ENCODE measurements around the gene ALX4.

ALX4 gene

GRCh38 chr11:44288133-44288526 lies 21.8 kb downstream of the ALX4 start:
- DNase-seq, result no peak

- DNase-seq, result no peak
Measured at GRCh38 chr11:44286911-44287310, 23.0 kb downstream of the ALX4 start.

DNA sequence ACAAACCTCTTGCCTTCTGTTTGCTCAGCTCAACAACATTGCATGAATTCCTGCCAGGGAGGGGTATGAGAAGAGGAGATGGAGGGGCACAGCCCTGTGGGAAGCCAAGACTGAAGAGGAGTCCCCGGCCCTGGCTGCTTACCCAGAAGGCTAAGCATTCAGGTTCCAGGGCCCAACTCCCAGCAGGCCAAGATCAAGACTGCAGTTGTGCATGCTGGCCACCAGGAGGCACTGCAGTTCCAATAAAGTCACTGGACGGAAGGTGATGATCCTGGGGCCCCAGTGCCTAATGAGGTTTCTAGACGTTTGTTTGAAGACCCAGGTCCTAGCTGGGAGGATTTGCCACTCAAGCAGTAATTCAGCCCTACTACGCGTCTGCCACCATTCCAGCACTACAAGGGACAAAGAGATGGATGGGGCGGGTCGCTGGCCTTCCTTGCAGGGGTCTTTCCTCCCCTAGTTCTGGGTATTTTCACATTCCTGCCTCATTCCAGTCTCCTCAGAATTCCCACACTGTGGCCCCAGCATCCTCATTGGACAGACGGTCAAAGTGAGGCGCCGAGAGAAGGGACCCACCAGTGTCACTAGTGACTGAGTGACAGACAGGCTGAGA lies 23.6 kb downstream of the ALX4 start:
- peak; percentile 49 for DNase-seq

GRCh38 chr11:44285756-44286155 lies 24.2 kb downstream of the ALX4 start:
- DNase-seq, result no peak

DNA sequence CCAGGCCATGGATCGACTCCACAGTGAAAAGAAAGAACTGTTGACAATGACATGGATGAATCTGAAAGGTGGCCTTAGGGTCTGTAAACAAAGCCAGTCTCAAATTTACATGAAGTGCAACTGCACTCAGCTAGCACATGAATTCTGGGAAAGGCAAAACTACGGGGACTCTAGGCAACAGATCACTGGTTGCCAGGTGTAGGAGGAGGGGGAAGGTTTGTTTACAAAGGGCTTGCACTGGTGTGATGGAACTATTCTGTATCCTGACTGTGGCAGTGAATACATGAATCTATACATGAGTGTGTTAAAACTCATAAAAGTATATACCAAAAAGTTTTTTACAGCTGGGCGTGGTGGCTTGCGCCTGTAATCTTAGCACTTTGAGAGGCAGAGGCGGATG lies 27.3 kb downstream of the ALX4 start:
- DNase-seq, result no peak

- DNase-seq, result no peak
Measured at GRCh38 chr11:44281151-44281550, 28.8 kb downstream of the ALX4 start.

- DNase-seq, result no peak
Measured at GRCh38 chr11:44280257-44280656, 29.7 kb downstream of the ALX4 start.

DNA sequence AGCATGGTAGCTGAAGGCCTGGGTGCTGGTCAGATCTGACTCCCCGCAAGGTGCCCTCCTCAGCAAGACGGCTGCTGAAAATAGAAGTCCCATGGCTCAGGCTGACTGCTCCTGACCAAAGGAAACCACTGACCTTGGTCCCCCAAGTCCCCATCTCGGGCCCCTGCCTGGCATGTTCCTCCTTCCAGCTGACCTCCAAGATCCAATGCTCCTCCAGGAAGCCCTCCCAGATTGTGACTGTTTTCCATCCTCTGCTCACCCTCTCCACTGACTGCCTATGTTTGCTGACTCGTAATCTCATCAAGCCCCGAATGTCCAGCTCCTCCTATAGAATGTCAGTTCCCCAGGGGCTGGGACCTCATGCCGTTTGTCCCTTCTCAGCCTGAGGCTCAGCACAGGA lies 30.5 kb downstream of the ALX4 start:
- DNase-seq, result no peak

- DNase-seq, result no peak
Measured at GRCh38 chr11:44277196-44278090, 32.5 kb downstream of the ALX4 start.

GRCh38 chr11:44275961-44276550 lies 33.9 kb downstream of the ALX4 start:
- DNase-seq, result no peak

- no peak for DNase-seq
Measured at GRCh38 chr11:44275241-44275640, 34.7 kb downstream of the ALX4 start.

- no peak for DNase-seq
Measured at GRCh38 chr11:44274404-44274803, 35.5 kb downstream of the ALX4 start.

DNA sequence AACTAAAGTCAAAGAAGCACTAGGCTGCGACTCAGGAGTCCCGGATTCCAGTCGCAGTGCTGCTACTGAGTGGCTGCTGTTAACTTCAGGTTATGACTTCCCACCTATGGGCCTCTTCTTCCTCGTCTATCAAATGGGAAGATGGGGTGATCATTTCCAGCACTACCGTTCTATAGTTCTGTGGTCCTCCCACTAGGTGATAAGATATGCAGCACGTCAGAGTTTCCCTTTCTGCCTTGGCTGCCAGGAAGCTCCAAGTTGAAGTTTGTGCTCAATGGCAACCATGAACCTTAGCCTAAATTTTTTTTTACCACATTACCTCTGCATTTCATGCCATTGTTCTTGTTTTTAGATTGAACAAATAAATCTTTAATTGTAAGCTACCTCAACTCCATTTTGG lies 38.7 kb downstream of the ALX4 start:
- DNase-seq, result no peak

DNA sequence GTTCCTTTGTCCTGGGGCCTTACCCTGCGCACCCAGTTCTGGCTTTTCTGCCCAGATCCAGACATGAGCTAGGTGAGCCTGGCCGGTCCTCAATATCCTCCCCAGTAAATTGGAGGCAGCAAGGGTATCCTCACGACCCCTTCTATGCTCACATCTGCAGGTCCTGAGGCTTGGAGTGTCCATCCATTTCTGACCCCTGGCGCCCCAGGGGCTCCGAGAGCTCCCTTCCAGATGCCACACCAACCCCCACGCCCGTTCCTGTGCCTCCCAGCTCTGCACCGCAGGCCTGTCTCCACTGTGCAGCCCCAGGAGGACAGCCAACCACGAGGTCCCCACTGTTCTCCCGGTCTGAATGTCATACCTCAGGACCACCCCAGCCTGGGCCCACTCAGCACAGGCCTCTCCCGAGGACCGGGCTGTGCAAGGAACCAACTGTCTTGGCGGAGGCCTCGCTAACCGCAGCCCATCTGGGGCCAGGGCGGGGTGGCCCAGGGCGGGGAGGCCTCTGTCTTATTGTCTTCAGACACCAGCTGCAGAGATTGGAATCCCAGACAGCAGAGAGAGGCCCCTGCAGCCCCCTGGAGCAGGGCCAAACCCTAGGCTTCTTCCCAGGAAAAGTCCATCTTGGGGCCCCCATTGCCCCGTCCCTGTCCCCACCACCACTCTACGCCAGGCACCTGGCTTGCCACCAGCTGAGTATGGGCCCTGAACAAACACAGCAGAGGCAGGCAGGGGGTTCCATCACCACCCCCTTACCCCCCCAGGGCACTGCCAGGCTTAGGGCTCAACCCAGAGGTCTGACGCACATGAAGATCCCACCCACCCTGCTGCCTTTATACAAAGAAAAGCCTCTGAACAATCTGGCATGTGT lies 39.3 kb downstream of the ALX4 start:
- DNase-seq, result no peak

GRCh38 chr11:44269369-44270351 lies 40.3 kb downstream of the ALX4 start:
- no peak for DNase-seq

DNA sequence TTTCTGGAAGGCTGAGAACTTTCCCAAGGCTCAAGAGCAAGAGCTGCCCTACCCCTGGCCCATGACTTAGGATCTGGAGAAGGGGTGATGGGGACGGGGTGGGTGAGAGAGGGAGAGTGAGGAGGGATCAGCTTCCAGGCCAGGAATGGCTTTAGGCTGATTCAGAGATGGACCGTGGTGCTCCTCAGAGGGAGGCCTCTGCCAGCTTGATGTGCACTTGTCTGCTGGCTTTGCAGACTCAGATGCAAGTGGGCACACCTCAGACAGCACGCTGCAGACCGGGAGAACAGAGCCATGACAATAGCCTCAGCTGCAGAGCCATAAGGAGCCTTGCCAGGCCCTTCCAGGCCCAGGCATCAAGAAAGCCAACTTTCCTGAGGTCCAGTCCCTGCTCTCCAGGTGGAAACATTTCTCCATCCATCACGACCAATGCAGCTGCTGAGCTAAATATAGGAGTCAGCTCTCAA lies 41.3 kb downstream of the ALX4 start:
- no peak for DNase-seq

GRCh38 chr11:44267750-44268613 lies 42.0 kb downstream of the ALX4 start:
- DNase-seq, result no peak

DNA sequence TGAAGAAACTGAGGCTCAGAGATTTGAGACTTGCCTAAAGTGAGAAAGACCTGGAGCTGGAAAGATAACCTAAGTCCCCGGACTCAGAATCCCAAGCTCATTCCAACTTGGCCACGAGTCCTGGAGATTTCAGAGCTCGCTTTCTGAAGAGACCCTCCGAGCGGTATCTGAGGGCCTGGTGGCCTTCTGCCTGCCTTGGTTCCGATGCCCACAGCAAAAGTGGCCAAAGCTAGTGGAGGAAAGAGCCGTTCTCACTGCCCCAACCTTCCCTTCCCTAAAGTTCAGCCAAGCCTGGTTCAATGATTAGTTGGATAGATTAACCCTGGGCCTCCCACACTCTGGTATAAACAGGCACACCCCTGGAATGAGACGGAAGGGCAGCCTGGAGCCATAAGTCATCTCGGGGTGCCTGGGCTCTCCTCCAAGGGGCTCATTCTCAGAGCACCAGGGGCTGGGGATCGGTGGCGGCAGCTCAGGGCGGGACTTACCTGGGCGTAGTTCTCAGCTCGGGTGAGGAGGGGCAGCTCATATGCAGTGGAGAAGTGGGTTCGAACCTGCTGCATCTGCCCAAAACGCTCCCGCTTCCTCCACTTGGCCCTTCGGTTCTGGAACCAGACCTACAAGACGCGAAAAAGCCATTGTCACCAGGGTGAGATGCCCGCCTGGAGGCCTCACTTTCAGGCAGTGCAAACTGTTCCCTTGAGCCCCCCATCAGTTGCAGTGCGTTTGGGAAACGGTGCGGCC lies 42.8 kb downstream of the ALX4 start:
- DNase-seq, result no peak

- DNase-seq, result no peak
Measured at GRCh38 chr11:44266056-44266780, 43.7 kb downstream of the ALX4 start.

Data from NCI-H1694 (cell line).